Nephron progenitor cell (in vitro differentiated cells): ENCODE data around the gene ARL5C.
"Not testable (repeated sequence)": the region's sequence is repeated elsewhere in the genome, so short reads cannot be mapped to it uniquely, and the experiment has no call there.

Experiments used
- DNase-seq: peaks from one replicate; pipeline ENCODE4 v3.0.0; 2021
- H3K27ac Mint-ChIP-seq: 2 replicates; pipeline ENCODE4 v1.8.0; 2021; ENCODE audit warnings: mild to moderate bottlenecking, moderate library complexity, mixed read lengths
- H3K27me3 Mint-ChIP-seq: 2 replicates; pipeline ENCODE4 v1.8.0; 2021; ENCODE audit warnings: mild to moderate bottlenecking, low read depth, mixed read lengths; ENCODE audit not compliant: poor library complexity
- H3K36me3 Mint-ChIP-seq: 2 replicates; pipeline ENCODE4 v1.8.0; 2021; ENCODE audit warnings: low read depth, mixed read lengths
- H3K4me1 Mint-ChIP-seq: 2 replicates; pipeline ENCODE4 v1.8.0; 2021; ENCODE audit warnings: mixed read lengths
- H3K4me3 Mint-ChIP-seq: 2 replicates; pipeline ENCODE4 v1.8.0; 2021; ENCODE audit warnings: mild to moderate bottlenecking, moderate library complexity, mixed read lengths
- H3K9me3 Mint-ChIP-seq: 2 replicates; pipeline ENCODE4 v1.8.0; 2021; ENCODE audit warnings: mild to moderate bottlenecking, moderate library complexity, mixed read lengths
- CTCF ChIP-seq: fragments of 200-600 bp; sonication (generic); IDR thresholded peaks from 2 replicates; pipeline ENCODE4 v1.5.0; 2021; ENCODE audit warnings: antibody characterized with exemption

The ARL5C gene

DNA sequence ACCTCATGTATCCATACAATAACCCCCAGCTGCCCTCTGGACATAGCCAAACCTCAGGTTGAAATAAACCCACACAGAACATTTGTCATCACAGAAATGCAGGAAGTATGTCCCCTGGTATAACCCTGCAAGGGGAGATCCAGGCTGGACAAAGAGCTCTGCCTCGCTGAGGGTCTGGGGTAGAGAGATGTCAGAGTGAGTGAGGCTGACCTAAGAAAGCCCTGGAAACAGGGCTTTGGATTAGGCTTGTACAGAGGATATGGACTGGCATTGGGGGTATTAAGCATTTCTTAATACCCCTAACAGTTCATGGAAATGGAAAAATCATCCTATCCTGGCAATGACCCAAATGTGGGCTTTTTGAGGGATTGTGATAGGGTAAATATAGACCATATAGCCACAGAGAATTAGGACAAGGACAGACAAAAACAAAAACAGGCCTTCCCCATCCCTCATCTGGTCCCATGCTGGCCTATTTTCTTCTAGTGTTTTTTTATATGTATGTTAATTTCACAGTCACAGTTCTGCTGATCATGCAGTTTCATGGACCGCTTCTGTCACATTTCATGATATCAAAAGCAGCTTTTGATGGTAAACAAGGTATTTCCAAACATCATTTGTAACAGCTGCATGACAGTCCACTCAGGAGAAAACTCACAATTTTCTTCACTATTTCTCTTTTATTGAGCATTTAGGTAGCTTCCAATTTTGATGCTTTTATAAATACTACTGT is 40.7 kb downstream of the ARL5C start:
- TF ChIP-seq CTCF: no peak
- DNase-seq: no peak
- Mint-ChIP-seq H3K9me3 (no peaks in the 10 kb centered on the region), H3K27ac (no peak overlapping the region), H3K4me3 (no peak overlapping the region), H3K36me3 (no peaks in the 10 kb centered on the region), H3K27me3 (peaks cover 20% of the 10 kb centered on the region), H3K4me1 (no peaks in the 10 kb centered on the region)

GRCh38 chr17:39123627-39124026 is 42.3 kb downstream of the ARL5C start:
- Mint-ChIP-seq H3K36me3 (no peaks in the 10 kb centered on the region), H3K27me3 (peaks cover 28% of the 10 kb centered on the region), H3K9me3 (no peaks in the 10 kb centered on the region), H3K27ac (no peak overlapping the region), H3K4me3 (no peak overlapping the region), H3K4me1 (no peaks in the 10 kb centered on the region)
- no peak for TF ChIP-seq CTCF
- no peak for DNase-seq

GRCh38 chr17:39122991-39123390 is 43.0 kb downstream of the ARL5C start:
- no peak for DNase-seq
- Mint-ChIP-seq H3K9me3 (no peaks in the 10 kb centered on the region), H3K36me3 (no peaks in the 10 kb centered on the region), H3K27me3 (peaks cover 28% of the 10 kb centered on the region), H3K27ac (no peak overlapping the region), H3K4me1 (no peaks in the 10 kb centered on the region), H3K4me3 (no peak overlapping the region)
- TF ChIP-seq CTCF: no peak

GRCh38 chr17:39121919-39122318 is 44.0 kb downstream of the ARL5C start:
- H3K4me1 Mint-ChIP-seq, DNase-seq, H3K27ac Mint-ChIP-seq, H3K4me3 Mint-ChIP-seq, H3K36me3 Mint-ChIP-seq, H3K9me3 Mint-ChIP-seq: not testable (repeated sequence)
- H3K27me3 Mint-ChIP-seq: peaks cover 28% of the 10 kb centered on the region

DNA sequence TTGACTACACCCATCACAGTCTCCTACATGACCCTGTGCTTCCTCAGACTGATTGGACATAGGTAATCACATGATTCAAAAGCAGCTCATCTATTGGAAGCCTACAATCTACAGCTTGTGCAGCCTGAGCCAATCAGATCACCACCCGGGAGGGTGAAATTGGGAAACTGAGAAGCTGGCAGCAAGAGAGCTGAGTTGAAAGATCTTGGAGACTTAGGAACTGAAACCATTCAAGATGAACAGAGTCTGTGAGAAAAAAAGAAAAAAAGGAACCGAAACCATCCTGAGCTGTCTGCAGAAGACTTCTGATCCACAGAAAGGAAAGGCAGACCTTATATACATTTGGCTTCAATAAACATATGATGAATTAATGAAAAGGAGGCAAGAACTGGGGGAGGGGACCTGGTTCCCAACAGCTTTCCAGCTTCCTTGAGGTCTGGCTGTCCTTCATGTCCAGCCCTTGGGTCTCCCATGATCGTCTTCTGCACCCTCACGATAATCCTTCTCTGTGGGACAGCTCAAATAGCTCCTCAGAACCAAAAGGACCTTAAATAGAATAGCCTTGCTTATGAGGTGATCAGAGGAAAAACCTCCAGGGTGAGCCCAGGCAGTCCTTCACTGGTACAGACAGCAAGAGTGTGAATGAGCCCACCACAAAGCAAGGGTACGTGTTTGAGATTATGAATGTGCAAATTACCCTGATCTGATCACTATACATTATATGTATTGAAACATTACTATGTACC is 47.1 kb downstream of the ARL5C start:
- Mint-ChIP-seq H3K27ac (peak overlapping the region; percentile 20), H3K9me3 (no peaks in the 10 kb centered on the region), H3K36me3 (no peaks in the 10 kb centered on the region), H3K4me1 (peaks cover 7% of the 10 kb centered on the region), H3K27me3 (peaks cover 25% of the 10 kb centered on the region), H3K4me3 (no peak overlapping the region)
- TF ChIP-seq CTCF: no peak
- DNase-seq: no peak

GRCh38 chr17:39116224-39116623 is 49.7 kb downstream of the ARL5C start:
- Mint-ChIP-seq H3K4me1 (peaks cover 16% of the 10 kb centered on the region), H3K9me3 (no peaks in the 10 kb centered on the region), H3K27ac (no peak overlapping the region), H3K4me3 (no peak overlapping the region), H3K36me3 (no peaks in the 10 kb centered on the region), H3K27me3 (peaks cover 17% of the 10 kb centered on the region)
- TF ChIP-seq CTCF: no peak
- DNase-seq: no peak
